Measurements from ENCODE around the gene DENND1A. TPM values are rescaled to one million over a fixed set of nuclear protein-coding genes. Genes with fewer than 3 reads are reported as not detected.

DENND1A gene
- total RNA-seq, 4 donors from 2014 or later, result 19.2 to 26.9 (median 24.0) TPM

DNA sequence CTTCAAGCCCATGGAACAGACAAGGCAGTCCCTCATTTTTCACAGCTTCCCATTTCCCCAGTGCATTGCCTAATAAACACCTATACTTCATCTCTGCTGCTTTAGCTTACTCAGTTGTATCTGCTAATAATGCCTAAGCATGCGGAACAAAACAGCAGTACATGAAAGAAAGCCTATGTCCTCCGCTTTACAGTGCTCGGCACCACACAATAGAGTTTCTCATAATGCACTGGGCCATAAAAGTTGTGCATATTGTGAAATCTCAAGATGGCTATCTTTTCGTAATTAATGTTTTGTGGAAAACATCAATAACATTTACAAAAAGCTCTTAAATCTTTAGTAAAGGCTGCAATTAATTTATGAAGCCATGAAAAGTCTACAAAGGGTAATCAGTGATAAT, 69.3 kb downstream of the DENND1A start:
- DNase-seq (ENCODE audit: extremely low spot score), result no peak
- 95% methylated on average over 4 of the region's 4 CpGs for WGBS
- Histone ChIP-seq H3K36me3 (no peaks in the 10 kb centered on the region), H3K4me3 (no peak overlapping the region), H3K4me1 (peaks cover 0 to 23% (median 19%) of the 10 kb centered on the region in 4 donors), H3K9me3 (no peaks in the 10 kb centered on the region), H3K27ac (replicated peaks in 1 of 4) (no peak overlapping the region), H3K27me3 (no peaks in the 10 kb centered on the region)
- intact Hi-C loops (cut with DNase I), result no loop called here
- TF ChIP-seq, protein P1, sequence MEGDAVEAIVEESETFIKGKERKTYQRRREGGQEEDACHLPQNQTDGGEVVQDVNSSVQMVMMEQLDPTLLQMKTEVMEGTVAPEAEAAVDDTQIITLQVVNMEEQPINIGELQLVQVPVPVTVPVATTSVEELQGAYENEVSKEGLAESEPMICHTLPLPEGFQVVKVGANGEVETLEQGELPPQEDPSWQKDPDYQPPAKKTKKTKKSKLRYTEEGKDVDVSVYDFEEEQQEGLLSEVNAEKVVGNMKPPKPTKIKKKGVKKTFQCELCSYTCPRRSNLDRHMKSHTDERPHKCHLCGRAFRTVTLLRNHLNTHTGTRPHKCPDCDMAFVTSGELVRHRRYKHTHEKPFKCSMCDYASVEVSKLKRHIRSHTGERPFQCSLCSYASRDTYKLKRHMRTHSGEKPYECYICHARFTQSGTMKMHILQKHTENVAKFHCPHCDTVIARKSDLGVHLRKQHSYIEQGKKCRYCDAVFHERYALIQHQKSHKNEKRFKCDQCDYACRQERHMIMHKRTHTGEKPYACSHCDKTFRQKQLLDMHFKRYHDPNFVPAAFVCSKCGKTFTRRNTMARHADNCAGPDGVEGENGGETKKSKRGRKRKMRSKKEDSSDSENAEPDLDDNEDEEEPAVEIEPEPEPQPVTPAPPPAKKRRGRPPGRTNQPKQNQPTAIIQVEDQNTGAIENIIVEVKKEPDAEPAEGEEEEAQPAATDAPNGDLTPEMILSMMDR (IDR thresholded peaks at IDR 0.05), result no peak
- TF ChIP-seq POLR2AphosphoS5 (IDR thresholded peaks at IDR 0.05), result no peak
- TF ChIP-seq POLR2A (IDR thresholded peaks at IDR 0.05; ENCODE audit: low read depth), result no peak
- no peak for TF ChIP-seq EP300 (IDR thresholded peaks at IDR 0.05)

DNA sequence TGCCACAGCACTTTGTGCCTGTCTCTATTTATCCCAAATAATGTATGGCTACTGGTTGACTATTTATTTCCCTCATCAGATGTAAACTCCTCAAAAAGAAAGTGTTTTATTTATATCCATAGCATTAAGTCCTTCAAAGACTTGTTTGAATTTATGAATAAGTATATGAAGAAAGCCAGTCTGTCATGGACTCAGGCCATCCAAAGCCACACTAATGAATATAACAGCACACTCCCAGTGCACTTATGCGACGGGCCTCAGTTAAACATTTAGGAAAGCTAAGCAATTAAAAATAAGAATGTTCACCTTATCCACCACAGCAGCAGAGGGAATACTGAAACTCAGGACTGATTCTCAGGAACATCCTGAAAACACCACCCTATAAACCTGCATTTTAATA, 77.5 kb downstream of the DENND1A start:
- no peak for DNase-seq (ENCODE audit: extremely low spot score)
- H3K27me3 ChIP-seq, result no peaks in the 10 kb centered on the region
- TF ChIP-seq, protein P1 (IDR thresholded peaks at IDR 0.05), result no peak
- TF ChIP-seq EP300 (IDR thresholded peaks at IDR 0.05) (no peak), POLR2A (IDR thresholded peaks at IDR 0.05; ENCODE audit: low read depth) (no peak), POLR2AphosphoS5 (IDR thresholded peaks at IDR 0.05) (no peak)
- no peak overlapping the region for H3K27ac ChIP-seq (replicated peaks in 1 of 4)
- intact Hi-C loops (cut with DNase I), result no loop called here
- H3K36me3 ChIP-seq, result no peaks in the 10 kb centered on the region
- no peak overlapping the region for H3K4me3 ChIP-seq
- peaks cover 0 to 11% (median 5%) of the 10 kb centered on the region in 4 donors for H3K9me3 ChIP-seq
- 89% methylated on average over 2 of the region's 2 CpGs for WGBS
- H3K4me1 ChIP-seq, result no peaks in the 10 kb centered on the region

DNA sequence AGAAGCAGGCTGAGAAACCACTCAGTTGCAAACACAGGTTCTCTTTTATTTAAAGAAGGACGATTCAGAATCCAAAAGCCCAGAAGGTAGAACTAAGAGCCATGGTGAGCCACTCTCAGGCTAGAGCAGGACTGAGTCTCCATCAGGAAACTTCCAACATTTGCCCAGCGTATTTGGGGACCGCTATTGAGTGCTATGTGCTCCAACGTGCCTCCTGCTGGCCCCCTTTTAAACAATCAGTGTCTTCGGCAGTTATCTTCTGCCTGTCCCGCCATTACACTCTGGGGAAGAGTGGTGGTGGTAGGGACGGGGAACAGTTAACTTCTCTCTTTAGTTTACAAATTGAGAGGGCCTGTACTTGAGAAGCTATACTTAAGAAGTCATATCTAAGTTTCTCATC, 78.1 kb downstream of the DENND1A start:
- intact Hi-C loops (cut with DNase I), result no loop called here
- TF ChIP-seq, protein P1 (IDR thresholded peaks at IDR 0.05), result no peak
- TF ChIP-seq POLR2A (IDR thresholded peaks at IDR 0.05; ENCODE audit: low read depth), result no peak
- TF ChIP-seq EP300 (IDR thresholded peaks at IDR 0.05), result no peak
- no peak for TF ChIP-seq POLR2AphosphoS5 (IDR thresholded peaks at IDR 0.05)
- Histone ChIP-seq H3K36me3 (peaks cover 0 to 2% (median 0%) of the 10 kb centered on the region in 4 donors), H3K9me3 (peaks cover 0 to 17% (median 10%) of the 10 kb centered on the region in 4 donors), H3K4me3 (no peak overlapping the region), H3K27ac (replicated peaks in 1 of 4) (no peak overlapping the region), H3K4me1 (no peaks in the 10 kb centered on the region), H3K27me3 (no peaks in the 10 kb centered on the region)
- 84% methylated on average over 7 of the region's 7 CpGs for WGBS
- no peak for DNase-seq (ENCODE audit: extremely low spot score)

DNA sequence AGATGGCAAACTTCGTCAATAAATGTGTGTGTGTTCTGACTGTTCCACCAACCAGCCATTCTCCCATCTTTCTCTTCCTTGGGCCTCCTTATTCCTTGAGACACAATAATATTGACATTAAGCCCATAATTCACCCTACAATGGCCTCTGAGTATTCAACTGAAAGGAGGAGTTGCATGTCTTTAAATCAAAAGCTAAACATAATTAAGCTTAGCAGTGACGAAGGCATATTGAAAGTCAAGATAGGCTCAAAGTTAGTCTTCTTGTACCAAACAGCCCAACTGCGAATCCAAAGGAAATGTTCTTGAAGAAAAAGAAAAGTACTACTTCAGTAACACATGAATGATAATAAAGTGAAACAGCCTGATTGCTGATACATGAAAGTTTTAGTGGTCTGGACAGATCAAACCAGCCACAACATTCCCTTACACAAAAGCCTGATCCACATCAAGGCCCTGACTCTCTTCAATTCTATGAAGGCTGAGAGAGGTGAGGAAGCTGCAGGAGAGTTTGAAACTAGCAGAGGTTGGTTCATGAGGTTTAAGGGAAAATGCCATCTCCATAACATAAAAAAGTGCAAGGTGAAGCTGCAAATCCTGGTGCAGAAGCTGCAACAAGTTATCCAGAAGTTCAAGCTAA, 81.4 kb downstream of the DENND1A start:
- DNase-seq (ENCODE audit: extremely low spot score), result no peak
- Histone ChIP-seq H3K27ac (replicated peaks in 1 of 4) (no peak overlapping the region), H3K36me3 (peaks cover 0 to 8% (median 2%) of the 10 kb centered on the region in 4 donors), H3K9me3 (peaks cover 0 to 45% (median 25%) of the 10 kb centered on the region in 4 donors), H3K27me3 (no peaks in the 10 kb centered on the region), H3K4me1 (no peaks in the 10 kb centered on the region), H3K4me3 (no peak overlapping the region)
- TF ChIP-seq POLR2A (IDR thresholded peaks at IDR 0.05; ENCODE audit: low read depth) (no peak), EP300 (IDR thresholded peaks at IDR 0.05) (no peak), POLR2AphosphoS5 (IDR thresholded peaks at IDR 0.05) (no peak)
- TF ChIP-seq, protein P1 (IDR thresholded peaks at IDR 0.05), result no peak
- intact Hi-C loops (cut with DNase I), result no loop called here
- 97% methylated on average over 3 of the region's 3 CpGs for WGBS

DNA sequence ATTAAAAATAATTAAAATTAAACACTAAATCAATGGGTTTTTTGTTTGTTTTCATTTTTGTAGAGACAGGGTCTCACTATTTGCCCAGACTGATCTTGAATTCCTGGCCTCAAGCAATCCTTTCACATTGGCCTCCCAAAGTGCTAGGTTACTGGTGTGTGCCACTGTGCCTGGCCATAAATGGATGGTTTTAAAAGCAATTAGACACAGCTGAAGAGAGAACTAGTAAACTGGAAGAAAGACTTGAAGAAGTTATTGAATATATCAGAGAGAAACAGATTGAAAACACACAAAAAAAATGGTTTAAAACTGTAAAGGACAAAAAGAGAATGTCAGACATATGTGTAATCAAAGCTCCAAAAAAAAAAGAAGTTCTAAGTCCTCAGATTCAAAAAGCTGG, 83.0 kb downstream of the DENND1A start:
- DNase-seq (ENCODE audit: extremely low spot score), result no peak
- H3K27ac ChIP-seq (replicated peaks in 1 of 4), result no peak overlapping the region
- H3K9me3 ChIP-seq, result peaks cover 0 to 54% (median 27%) of the 10 kb centered on the region in 4 donors
- peaks cover 0 to 11% (median 2%) of the 10 kb centered on the region in 4 donors for H3K36me3 ChIP-seq
- H3K4me1 ChIP-seq, result no peaks in the 10 kb centered on the region
- no peaks in the 10 kb centered on the region for H3K27me3 ChIP-seq
- intact Hi-C loops (cut with DNase I), result no loop called here
- TF ChIP-seq EP300 (IDR thresholded peaks at IDR 0.05) (no peak), POLR2AphosphoS5 (IDR thresholded peaks at IDR 0.05) (no peak), POLR2A (IDR thresholded peaks at IDR 0.05; ENCODE audit: low read depth) (no peak)
- TF ChIP-seq, protein P1 (IDR thresholded peaks at IDR 0.05), result no peak
- H3K4me3 ChIP-seq, result no peak overlapping the region
